Endothelial cell of umbilical vein (primary cell): ENCODE measurements around the gene TMEM87A. TPM values are rescaled to one million over a fixed set of nuclear protein-coding genes. Genes with fewer than 3 reads are reported as not detected.
A peak's percentile ranks its signal among the peaks of the same experiment; 100 is the strongest.

ENCODE experiments used
- BruUV-seq: library from RNA; stranded (reverse); fragments of 400-500 nt; replicated peaks from 2 replicates; lab custom pipeline; 2021; lab: Mats Ljungman, UMichigan
- CTCF ChIA-PET: fragments of 300-600, 350-600 bp; sonication (Branson Sonifier 250); formaldehyde crosslinking; loops from one replicate; lab custom pipeline; 2021; ENCODE audit warnings: antibody characterized with exemption, inconsistent platforms; lab: Charles Lee
- POLR2A ChIA-PET: fragments of 300-600, 350-600 bp; sonication (Branson Sonifier 250); formaldehyde crosslinking; loops from one replicate; lab custom pipeline; 2021; ENCODE audit warnings: antibody characterized with exemption, inconsistent platforms; lab: Charles Lee
- DNase-seq: peaks from one replicate; pipeline ENCODE4 v3.0.0-alpha.2; 2011; ENCODE audit warnings: low read depth, low spot score
- FAIRE-seq: peaks from 2 replicates; lab custom pipeline; 2011; peaks lifted over from hg19 to GRCh38; lab: Jason Lieb, UNC
- H2AFZ ChIP-seq: 2 replicates; pipeline ENCODE4 v1.6.0; 2012; ENCODE audit warnings: low read depth, low read length, control low read depth, inconsistent platforms
- H3K27ac ChIP-seq: 2 replicates; pipeline ENCODE4 v1.5.1; 2011; ENCODE audit warnings: low read depth, mild to moderate bottlenecking, control low read depth, low read length, moderate library complexity; ENCODE audit not compliant: insufficient read depth
- H3K27me3 ChIP-seq, 2 experiments: 2 replicates each; pipeline versions ENCODE4 v1.6.0 to v1.6.1; 2011; ENCODE audit warnings: low read length in 2 of 2, mixed read lengths in 1 of 2; ENCODE audit not compliant: control insufficient read depth in 2 of 2, insufficient read depth in 2 of 2
- H3K36me3 ChIP-seq, 2 experiments: 2 replicates in 1 of 2; 3 replicates in 1 of 2; pipeline ENCODE4 v1.5.1; 2011; ENCODE audit warnings: low read length in 2 of 2, mild to moderate bottlenecking in 1 of 2, moderate library complexity in 1 of 2; ENCODE audit not compliant: control insufficient read depth in 2 of 2, insufficient read depth in 2 of 2; ENCODE audit errors: extremely low read depth in 1 of 2
- H3K4me1 ChIP-seq: 3 replicates; pipeline ENCODE4 v1.5.1; 2011; ENCODE audit warnings: mild to moderate bottlenecking, low read length; ENCODE audit not compliant: control insufficient read depth, insufficient read depth; ENCODE audit errors: extremely low read depth
- H3K4me2 ChIP-seq: 2 replicates; pipeline ENCODE4 v1.6.1; 2011; ENCODE audit warnings: low read length, control low read depth, mixed read lengths; ENCODE audit not compliant: insufficient read depth
- H3K4me3 ChIP-seq, 3 experiments: fragments of 200-600 bp in 1 of 3; sonication (generic), shearing (Covaris generic) in 1 of 3; replicated peaks in 1 of 3; 2 replicates each; pipeline ENCODE4 v1.5.1; 2011 to 2016; ENCODE audit warnings: control low read depth in 3 of 3, low read length in 3 of 3, mild to moderate bottlenecking in 2 of 3, inconsistent platforms in 1 of 3, low read depth in 1 of 3, moderate library complexity in 1 of 3; ENCODE audit not compliant: insufficient read depth in 1 of 3
- H3K79me2 ChIP-seq: 2 replicates; pipeline ENCODE4 v1.6.0; 2012; ENCODE audit warnings: low read length, inconsistent platforms; ENCODE audit not compliant: control insufficient read depth, insufficient read depth
- H3K9ac ChIP-seq: replicated peaks from 2 replicates; pipeline ENCODE3; 2011; ENCODE audit warnings: low read length, control low read depth; ENCODE audit not compliant: insufficient read depth; ENCODE audit errors: extremely low read depth
- H3K9me1 ChIP-seq: replicated peaks from 3 replicates; pipeline ENCODE4 v1.6.0; 2011; ENCODE audit warnings: mild to moderate bottlenecking, low read length; ENCODE audit not compliant: control insufficient read depth, insufficient read depth; ENCODE audit errors: extremely low read depth
- H3K9me3 ChIP-seq: replicated peaks from 2 replicates; pipeline ENCODE4 v1.5.1; 2012; ENCODE audit warnings: low read length, inconsistent platforms; ENCODE audit not compliant: control insufficient read depth, insufficient read depth
- H4K20me1 ChIP-seq: replicated peaks from 2 replicates; pipeline ENCODE3; 2011; ENCODE audit warnings: mild to moderate bottlenecking, low read length; ENCODE audit not compliant: control insufficient read depth, insufficient read depth; ENCODE audit errors: extremely low read depth
- EZH2 ChIP-seq: IDR thresholded peaks from 2 replicates; pipeline ENCODE4 v1.6.1; 2012; ENCODE audit warnings: borderline replicate concordance, low read depth, mild to moderate bottlenecking, moderate library complexity, low read length, inconsistent platforms; ENCODE audit not compliant: severe bottlenecking
- FOS ChIP-seq: IDR thresholded peaks from 2 replicates; pipeline ENCODE4 v1.6.1; 2011; ENCODE audit warnings: mild to moderate bottlenecking, low read length, moderate library complexity, borderline replicate concordance; ENCODE audit not compliant: insufficient read depth
- GATA2 ChIP-seq: IDR thresholded peaks from 2 replicates; pipeline ENCODE4 v1.7.0; 2011; ENCODE audit warnings: low read depth, mild to moderate bottlenecking, moderate library complexity, mixed read lengths, low read length; ENCODE audit not compliant: insufficient read length, insufficient read depth
- JUN ChIP-seq: IDR thresholded peaks from 2 replicates; pipeline ENCODE4 v1.6.1; 2011; ENCODE audit warnings: borderline replicate concordance, low read depth; ENCODE audit not compliant: insufficient read length, insufficient read depth
- MYC ChIP-seq: IDR thresholded peaks from one replicate; pipeline ENCODE4 v1.6.1; 2011; ENCODE audit warnings: mild to moderate bottlenecking, low read depth, low read length
- POLR2A ChIP-seq: IDR thresholded peaks from 2 replicates; pipeline ENCODE4 v1.6.1; 2012; ENCODE audit warnings: low read depth, mild to moderate bottlenecking, control low read depth, low read length
- dilution Hi-C: fragments of 300-500 bp; cut with MboI; formaldehyde crosslinking; loops from one replicate; pipeline ENCODE4 v1.15.0; 2019; ENCODE audit warnings: low sequenced_read_pairs; ENCODE audit not compliant: extremely low pct_ligation_motif_present
- intact Hi-C: fragments of 100-400 bp; cut with micrococcal nuclease; formaldehyde crosslinking; loops from one replicate; pipeline ENCODE4 v1.10.0; 2022
- polyA plus RNA-seq, 4 experiments: library from polyadenylated mRNA; depleted of rRNA in 3 of 4; stranded (reverse) in 3 of 4; unstranded in 1 of 4; fragments of >200 nt; gene quantifications; 2 replicates each; pipeline versions ENCODE4 v1.2.1 to v1.2.3, GENCODE V29; 2011 to 2012; ENCODE audit warnings: missing spikeins in 1 of 4
- total RNA-seq: library from RNA; stranded (reverse); gene quantifications from 2 replicates; pipeline ENCODE4 v1.2.3, GENCODE V29; 2021
- TF ChIP-seq, protein P1 (sequence below): IDR thresholded peaks from 2 replicates; pipeline ENCODE4 v1.6.1; 2011; ENCODE audit not compliant: insufficient read depth, insufficient read length
- TF ChIP-seq, protein P2 (sequence below), 2 donors: IDR thresholded peaks; 1 replicate in 1 of 2; 2 replicates in 1 of 2; pipeline ENCODE4 v1.5.1; 2011; ENCODE audit warnings: low read length in 2 of 2, mild to moderate bottlenecking in 2 of 2, moderate library complexity in 2 of 2, control low read depth in 1 of 2, inconsistent platforms in 1 of 2, low read depth in 1 of 2; ENCODE audit not compliant: insufficient read depth in 1 of 2; ENCODE audit errors: extremely low read depth in 1 of 2

Gene TMEM87A
- total and polyA plus RNA-seq, 2 donors (not counting 3 experiments of a cell fraction or from before 2014, with no cell fraction given) = 22.3 to 41.1 TPM

DNA sequence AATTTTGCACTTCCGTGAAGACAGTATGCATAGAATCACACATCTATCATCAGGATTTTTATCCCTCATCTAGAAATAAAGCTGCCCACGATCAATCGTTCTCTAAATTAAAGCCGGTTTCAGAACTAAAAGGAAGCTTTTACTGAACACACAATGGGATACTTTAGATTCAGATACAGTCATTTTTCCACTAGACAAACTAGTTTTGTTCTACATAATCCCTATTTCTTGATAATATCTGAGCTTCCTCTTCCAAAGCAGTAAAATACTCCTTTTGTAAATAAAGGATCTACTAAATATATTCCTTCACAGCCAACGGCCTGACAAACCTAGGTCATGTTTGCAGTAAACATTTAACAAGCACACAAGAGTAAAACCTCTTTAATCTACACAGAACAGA lies 2.2 kb downstream of the TMEM87A start:
- Histone ChIP-seq H3K79me2 (peaks cover 59% of the 10 kb centered on the region), H3K36me3 (peaks cover 0 to 2% of the 10 kb centered on the region in 2 experiments), H3K4me2 (peak overlapping the region; percentile 100), H3K27me3 (no peaks in the 10 kb centered on the region), H3K4me3 (peak overlapping the region in 1 of 3 experiments; percentile 97), H3K27ac (no peak overlapping the region), H3K9me1 (no peaks in the 10 kb centered on the region), H3K4me1 (peaks cover 40% of the 10 kb centered on the region), H3K9ac (peak overlapping the region; percentile 50), H4K20me1 (no peaks in the 10 kb centered on the region), H2AFZ (no peak overlapping the region), H3K9me3 (no peaks in the 10 kb centered on the region)
- dilution Hi-C loops = no loop called here
- ChIA-PET CTCF (interaction anchor here (0.9 to 1.5 kb wide), 2 partner anchors 25 to 114 kb away, joined by 3 to 5 read pairs; no protein-coding TSS in a partner anchor), POLR2A (interaction anchor here (0.5 kb wide), 1 partner anchor 9 kb away, joined by 3 read pairs; no protein-coding TSS in a partner anchor)
- BruUV-seq = no TSS peak
- no peak for FAIRE-seq
- intact Hi-C loops = loop anchor here (5.0 kb wide), 2 partner anchors 201 to 221 kb away; partner anchors contain the start of gene ZNF106
- TF ChIP-seq GATA2 (no peak), EZH2 (no peak), MYC (no peak), FOS (no peak), JUN (no peak), POLR2A (no peak)
- TF ChIP-seq, protein P1, sequence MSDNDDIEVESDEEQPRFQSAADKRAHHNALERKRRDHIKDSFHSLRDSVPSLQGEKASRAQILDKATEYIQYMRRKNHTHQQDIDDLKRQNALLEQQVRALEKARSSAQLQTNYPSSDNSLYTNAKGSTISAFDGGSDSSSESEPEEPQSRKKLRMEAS = no peak
- TF ChIP-seq, protein P2, sequence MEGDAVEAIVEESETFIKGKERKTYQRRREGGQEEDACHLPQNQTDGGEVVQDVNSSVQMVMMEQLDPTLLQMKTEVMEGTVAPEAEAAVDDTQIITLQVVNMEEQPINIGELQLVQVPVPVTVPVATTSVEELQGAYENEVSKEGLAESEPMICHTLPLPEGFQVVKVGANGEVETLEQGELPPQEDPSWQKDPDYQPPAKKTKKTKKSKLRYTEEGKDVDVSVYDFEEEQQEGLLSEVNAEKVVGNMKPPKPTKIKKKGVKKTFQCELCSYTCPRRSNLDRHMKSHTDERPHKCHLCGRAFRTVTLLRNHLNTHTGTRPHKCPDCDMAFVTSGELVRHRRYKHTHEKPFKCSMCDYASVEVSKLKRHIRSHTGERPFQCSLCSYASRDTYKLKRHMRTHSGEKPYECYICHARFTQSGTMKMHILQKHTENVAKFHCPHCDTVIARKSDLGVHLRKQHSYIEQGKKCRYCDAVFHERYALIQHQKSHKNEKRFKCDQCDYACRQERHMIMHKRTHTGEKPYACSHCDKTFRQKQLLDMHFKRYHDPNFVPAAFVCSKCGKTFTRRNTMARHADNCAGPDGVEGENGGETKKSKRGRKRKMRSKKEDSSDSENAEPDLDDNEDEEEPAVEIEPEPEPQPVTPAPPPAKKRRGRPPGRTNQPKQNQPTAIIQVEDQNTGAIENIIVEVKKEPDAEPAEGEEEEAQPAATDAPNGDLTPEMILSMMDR (IDR thresholded peaks at IDR 0.05; ENCODE audit: extremely low read depth in 1 of 2, insufficient read depth in 1 of 2, low read depth in 1 of 2, low read length in 2 of 2) = no peak
- peak; percentile 19 for DNase-seq
